ENCODE results near the gene TBC1D30.

DNA sequence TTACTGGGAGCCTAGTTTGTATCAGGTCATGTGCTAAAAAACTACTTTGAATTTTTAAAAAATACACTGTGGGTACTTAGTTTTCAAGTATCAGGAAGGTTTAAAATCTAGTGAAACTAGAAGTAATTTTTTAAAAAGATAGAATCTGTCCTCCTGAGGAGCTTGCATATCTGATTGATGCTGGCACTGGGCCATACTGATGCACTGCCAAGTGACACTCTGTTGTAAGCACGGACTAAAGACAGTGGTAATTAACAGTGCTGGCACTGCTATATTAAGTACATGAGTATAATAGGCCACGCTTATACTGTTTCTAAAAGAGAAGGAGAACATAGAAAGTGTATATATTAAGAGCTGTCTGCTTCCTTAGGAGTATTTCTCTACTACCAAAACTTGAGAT is 10.0 kb upstream of the TBC1D30 start:
- TF ChIP-seq, protein P1, sequence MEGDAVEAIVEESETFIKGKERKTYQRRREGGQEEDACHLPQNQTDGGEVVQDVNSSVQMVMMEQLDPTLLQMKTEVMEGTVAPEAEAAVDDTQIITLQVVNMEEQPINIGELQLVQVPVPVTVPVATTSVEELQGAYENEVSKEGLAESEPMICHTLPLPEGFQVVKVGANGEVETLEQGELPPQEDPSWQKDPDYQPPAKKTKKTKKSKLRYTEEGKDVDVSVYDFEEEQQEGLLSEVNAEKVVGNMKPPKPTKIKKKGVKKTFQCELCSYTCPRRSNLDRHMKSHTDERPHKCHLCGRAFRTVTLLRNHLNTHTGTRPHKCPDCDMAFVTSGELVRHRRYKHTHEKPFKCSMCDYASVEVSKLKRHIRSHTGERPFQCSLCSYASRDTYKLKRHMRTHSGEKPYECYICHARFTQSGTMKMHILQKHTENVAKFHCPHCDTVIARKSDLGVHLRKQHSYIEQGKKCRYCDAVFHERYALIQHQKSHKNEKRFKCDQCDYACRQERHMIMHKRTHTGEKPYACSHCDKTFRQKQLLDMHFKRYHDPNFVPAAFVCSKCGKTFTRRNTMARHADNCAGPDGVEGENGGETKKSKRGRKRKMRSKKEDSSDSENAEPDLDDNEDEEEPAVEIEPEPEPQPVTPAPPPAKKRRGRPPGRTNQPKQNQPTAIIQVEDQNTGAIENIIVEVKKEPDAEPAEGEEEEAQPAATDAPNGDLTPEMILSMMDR (IDR thresholded peaks at IDR 0.05), result no peak
- TF ChIP-seq POLR2AphosphoS5 (IDR thresholded peaks at IDR 0.05) (no peak), POLR2A (IDR thresholded peaks at IDR 0.05) (no peak), EP300 (IDR thresholded peaks at IDR 0.05) (no peak)

Data from upper lobe of left lung (tissue), 4 donors.